ENCODE data around the gene EPHA7.

The EPHA7 gene

DNA sequence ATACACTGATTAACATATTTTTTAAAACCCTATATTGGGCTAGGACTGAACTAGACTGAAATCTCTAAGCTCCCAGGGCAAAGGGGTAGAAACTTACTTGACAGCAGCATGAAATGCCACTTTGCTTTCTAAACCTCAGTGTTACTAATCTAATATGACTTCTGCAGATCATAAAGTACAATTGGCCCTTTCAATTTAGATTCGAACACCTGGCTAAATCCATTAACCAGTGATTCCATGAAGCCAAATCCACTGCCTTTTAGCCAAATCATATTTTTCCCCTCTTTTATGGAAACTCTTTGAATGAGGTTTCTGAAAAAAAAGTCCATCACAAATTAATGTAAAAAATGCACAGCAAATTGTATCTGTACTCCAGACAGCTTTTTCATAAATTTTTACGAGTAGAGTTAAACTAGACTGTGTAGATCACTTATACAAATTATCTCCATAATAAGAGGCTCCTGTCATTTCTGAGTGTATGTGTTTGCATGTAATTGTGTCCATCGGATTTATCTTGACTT, 25.7 kb downstream of the EPHA7 start:
- peaks cover 55% of the 10 kb centered on the region for H3K4me1 ChIP-seq (ENCODE audit: control insufficient read depth, insufficient read depth, low read length)
- ChIA-PET POLR2A (interaction anchor here (2.0 kb wide), 1 partner anchor 25 kb away, joined by 38 read pairs; the partner anchor contains the start of gene EPHA7), CTCF (interaction anchor here (0.6 to 0.9 kb wide), 3 partner anchors 20 to 167 kb away, joined by 3 to 4 read pairs (median 3); no protein-coding TSS in a partner anchor)
- TF ChIP-seq ZNF16 (tag by site-specific recombination; IDR thresholded peaks at IDR 0.05; ENCODE audit: low read depth) (no peak), FEZF1 (tag by site-specific recombination; IDR thresholded peaks at IDR 0.05) (peak; percentile 79), ZNF133 (tag by site-specific recombination; IDR thresholded peaks at IDR 0.05) (0 out of 2 replicates have a peak, but pooled peaks have one; percentile 15), ZNF629 (tag by site-specific recombination; IDR thresholded peaks at IDR 0.05) (no peak), ZNF558 (tag by site-specific recombination; IDR thresholded peaks at IDR 0.05) (no peak), ZNF292 (tag by site-specific recombination; IDR thresholded peaks at IDR 0.05; ENCODE audit: borderline replicate concordance, low read depth) (no peak), KLF8 (tag by site-specific recombination; IDR thresholded peaks at IDR 0.05) (no peak)
- TF ChIP-seq, protein P1, sequence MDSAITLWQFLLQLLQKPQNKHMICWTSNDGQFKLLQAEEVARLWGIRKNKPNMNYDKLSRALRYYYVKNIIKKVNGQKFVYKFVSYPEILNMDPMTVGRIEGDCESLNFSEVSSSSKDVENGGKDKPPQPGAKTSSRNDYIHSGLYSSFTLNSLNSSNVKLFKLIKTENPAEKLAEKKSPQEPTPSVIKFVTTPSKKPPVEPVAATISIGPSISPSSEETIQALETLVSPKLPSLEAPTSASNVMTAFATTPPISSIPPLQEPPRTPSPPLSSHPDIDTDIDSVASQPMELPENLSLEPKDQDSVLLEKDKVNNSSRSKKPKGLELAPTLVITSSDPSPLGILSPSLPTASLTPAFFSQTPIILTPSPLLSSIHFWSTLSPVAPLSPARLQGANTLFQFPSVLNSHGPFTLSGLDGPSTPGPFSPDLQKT (IDR thresholded peaks at IDR 0.05; ENCODE audit: borderline replicate concordance, low read depth, low read length) = no peak
- TF ChIP-seq, protein P2, sequence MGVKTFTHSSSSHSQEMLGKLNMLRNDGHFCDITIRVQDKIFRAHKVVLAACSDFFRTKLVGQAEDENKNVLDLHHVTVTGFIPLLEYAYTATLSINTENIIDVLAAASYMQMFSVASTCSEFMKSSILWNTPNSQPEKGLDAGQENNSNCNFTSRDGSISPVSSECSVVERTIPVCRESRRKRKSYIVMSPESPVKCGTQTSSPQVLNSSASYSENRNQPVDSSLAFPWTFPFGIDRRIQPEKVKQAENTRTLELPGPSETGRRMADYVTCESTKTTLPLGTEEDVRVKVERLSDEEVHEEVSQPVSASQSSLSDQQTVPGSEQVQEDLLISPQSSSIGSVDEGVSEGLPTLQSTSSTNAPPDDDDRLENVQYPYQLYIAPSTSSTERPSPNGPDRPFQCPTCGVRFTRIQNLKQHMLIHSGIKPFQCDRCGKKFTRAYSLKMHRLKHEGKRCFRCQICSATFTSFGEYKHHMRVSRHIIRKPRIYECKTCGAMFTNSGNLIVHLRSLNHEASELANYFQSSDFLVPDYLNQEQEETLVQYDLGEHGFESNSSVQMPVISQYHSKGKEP (tag by site-specific recombination; IDR thresholded peaks at IDR 0.05) = 0 out of 2 replicates have a peak, but pooled peaks have one; percentile 7
- TF ChIP-seq, protein P3, sequence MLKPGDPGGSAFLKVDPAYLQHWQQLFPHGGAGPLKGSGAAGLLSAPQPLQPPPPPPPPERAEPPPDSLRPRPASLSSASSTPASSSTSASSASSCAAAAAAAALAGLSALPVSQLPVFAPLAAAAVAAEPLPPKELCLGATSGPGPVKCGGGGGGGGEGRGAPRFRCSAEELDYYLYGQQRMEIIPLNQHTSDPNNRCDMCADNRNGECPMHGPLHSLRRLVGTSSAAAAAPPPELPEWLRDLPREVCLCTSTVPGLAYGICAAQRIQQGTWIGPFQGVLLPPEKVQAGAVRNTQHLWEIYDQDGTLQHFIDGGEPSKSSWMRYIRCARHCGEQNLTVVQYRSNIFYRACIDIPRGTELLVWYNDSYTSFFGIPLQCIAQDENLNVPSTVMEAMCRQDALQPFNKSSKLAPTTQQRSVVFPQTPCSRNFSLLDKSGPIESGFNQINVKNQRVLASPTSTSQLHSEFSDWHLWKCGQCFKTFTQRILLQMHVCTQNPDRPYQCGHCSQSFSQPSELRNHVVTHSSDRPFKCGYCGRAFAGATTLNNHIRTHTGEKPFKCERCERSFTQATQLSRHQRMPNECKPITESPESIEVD (tag by site-specific recombination; IDR thresholded peaks at IDR 0.05) = peak; percentile 98
- no peaks in the 10 kb centered on the region for H3K36me3 ChIP-seq (ENCODE audit: control insufficient read depth in 2 of 2, insufficient read depth in 1 of 2, low read length in 2 of 2)
- H3K9me3 ChIP-seq (ENCODE audit: control insufficient read depth, insufficient read depth, low read depth, low read length) = no peaks in the 10 kb centered on the region
- H3K27ac ChIP-seq (ENCODE audit: extremely low read depth, low read depth, low read length) = peak overlapping the region; percentile 20; the same call in 1 of the 2 replicates
- H3K4me3 ChIP-seq (ENCODE audit: low read depth, low read length) = no peak overlapping the region

DNA sequence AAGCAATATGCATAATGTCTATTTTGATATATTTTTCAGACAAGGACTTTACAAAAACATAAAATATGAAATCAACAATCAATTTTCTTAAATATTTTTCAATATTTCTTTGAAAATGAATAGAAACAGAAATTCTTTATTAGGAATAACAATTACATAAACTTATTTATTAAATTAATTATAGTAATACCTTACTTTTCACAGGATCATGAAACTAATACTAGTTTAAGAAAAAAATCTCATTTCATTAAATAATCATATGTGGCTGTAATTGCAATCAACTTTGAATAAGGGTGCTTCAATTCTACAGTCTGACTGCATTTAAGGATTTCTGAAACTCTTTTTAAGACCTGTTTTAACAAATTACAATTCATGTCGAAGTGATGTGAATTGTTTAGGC, 26.6 kb downstream of the EPHA7 start:
- no peaks in the 10 kb centered on the region for H3K9me3 ChIP-seq (ENCODE audit: control insufficient read depth, insufficient read depth, low read depth, low read length)
- peaks cover 52% of the 10 kb centered on the region for H3K4me1 ChIP-seq (ENCODE audit: control insufficient read depth, insufficient read depth, low read length)
- ChIA-PET CTCF (interaction anchor here (0.6 kb wide), 1 partner anchor 19 kb away, joined by 4 read pairs; no protein-coding TSS in a partner anchor), POLR2A (interaction anchor here (2.0 kb wide), 1 partner anchor 26 kb away, joined by 38 read pairs; the partner anchor contains the start of gene EPHA7)
- TF ChIP-seq ZNF664 (tag by site-specific recombination; IDR thresholded peaks at IDR 0.05) = peak; percentile 93
- TF ChIP-seq MZF1 (tag by site-specific recombination; IDR thresholded peaks at IDR 0.05; ENCODE audit: borderline replicate concordance) = no peak
- H3K36me3 ChIP-seq (ENCODE audit: control insufficient read depth in 2 of 2, insufficient read depth in 1 of 2, low read length in 2 of 2) = no peaks in the 10 kb centered on the region
- no peak overlapping the region for H3K4me3 ChIP-seq (ENCODE audit: low read depth, low read length)
- no peak overlapping the region for H3K27ac ChIP-seq (ENCODE audit: extremely low read depth, low read depth, low read length)

DNA sequence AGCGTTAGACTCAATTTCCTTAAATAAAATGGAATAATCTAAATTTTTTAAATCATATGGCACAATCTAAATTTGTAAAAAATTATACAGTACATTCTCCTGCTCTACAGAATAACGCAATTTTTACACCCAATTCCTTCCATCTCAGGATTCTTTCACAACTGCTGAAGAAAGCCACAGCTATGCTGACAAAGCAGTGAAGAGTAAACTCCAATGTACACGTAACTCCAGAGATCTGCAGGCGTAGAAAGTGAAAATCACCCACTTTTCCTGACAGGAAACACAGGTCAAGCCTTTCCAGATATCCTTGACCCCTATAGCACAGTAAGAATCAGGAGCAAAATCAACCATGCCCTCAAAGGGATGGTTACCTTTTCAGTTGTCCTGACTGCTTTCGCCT, 27.4 kb downstream of the EPHA7 start:
- ChIA-PET CTCF (interaction anchor here (1.2 kb wide), 1 partner anchor 32 kb away, joined by 4 read pairs; no protein-coding TSS in a partner anchor), POLR2A (interaction anchor here (1.4 kb wide), 2 partner anchors 26 to 28 kb away, joined by 3 to 7 read pairs; partner anchors contain the start of gene EPHA7)
- no peaks in the 10 kb centered on the region for H3K9me3 ChIP-seq (ENCODE audit: control insufficient read depth, insufficient read depth, low read depth, low read length)
- H3K4me1 ChIP-seq (ENCODE audit: control insufficient read depth, insufficient read depth, low read length) = peaks cover 52% of the 10 kb centered on the region
- peak overlapping the region; percentile 2; the same call in 1 of the 2 replicates for H3K4me3 ChIP-seq (ENCODE audit: low read depth, low read length)
- no peaks in the 10 kb centered on the region for H3K36me3 ChIP-seq (ENCODE audit: control insufficient read depth in 2 of 2, insufficient read depth in 1 of 2, low read length in 2 of 2)
- TF ChIP-seq, protein P2 (tag by site-specific recombination; IDR thresholded peaks at IDR 0.05) = no peak
- TF ChIP-seq IKZF3 (tag by site-specific recombination; IDR thresholded peaks at IDR 0.05) = peak; percentile 45; the same call in 1 of the 2 replicates
- TF ChIP-seq PRDM1 (tag by site-specific recombination; IDR thresholded peaks at IDR 0.05) = peak; percentile 90
- peak overlapping the region; percentile 2; the same call in 1 of the 2 replicates for H3K27ac ChIP-seq (ENCODE audit: extremely low read depth, low read depth, low read length)
